Measurements from ENCODE around the gene MPND.

The MPND gene

DNA sequence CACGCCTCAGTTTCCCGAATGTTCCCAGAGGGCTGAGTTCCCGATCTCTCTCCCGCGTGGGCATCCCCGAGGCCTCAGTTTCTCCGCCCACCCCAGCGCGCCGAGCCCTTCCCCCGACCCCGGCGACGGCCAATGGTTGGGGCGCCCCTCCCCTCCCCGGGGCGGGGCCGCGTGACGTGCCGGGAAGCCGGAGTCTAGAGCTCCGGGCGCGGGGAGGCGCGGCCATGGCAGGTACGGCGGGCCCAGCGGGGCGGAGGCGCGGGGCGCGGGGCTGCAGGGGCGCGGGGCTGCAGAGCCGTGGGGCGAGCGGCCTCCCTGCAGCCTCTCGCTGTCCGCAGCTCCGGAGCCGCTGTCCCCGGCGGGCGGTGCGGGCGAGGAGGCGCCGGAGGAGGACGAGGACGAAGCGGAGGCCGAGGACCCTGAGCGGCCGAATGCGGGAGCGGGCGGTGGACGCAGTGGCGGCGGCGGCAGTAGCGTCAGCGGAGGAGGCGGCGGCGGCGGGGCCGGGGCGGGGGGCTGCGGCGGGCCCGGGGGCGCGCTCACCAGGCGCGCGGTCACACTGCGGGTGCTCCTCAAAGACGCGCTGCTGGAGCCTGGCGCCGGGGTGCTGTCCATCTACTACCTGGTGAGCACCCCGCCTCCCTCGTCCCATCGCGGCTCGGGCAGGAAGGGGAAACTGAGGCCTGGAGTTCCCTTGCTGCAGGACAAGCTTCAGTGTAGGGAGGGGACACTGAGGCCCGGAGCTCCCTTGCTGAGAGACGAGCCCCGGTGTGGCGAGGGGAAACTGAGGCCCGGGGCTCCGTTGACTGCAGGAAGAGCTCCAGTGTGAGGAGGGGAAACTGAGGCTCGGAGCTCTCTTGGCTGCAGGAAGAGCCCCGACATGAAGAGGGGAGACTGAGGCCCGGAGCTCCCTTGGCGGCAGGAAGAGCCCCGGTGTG, at the start of gene MPND:
Gene MPND, plus strand, starts transcription at position 193 of the 938 bp plus-strand sequence. Its CDS starts 32 bp downstream, at position 225.
- FAIRE-seq (no peak), DNase-seq (ENCODE audit: insufficient read length, low spot score) (no peak)
- TF ChIP-seq, protein P1, sequence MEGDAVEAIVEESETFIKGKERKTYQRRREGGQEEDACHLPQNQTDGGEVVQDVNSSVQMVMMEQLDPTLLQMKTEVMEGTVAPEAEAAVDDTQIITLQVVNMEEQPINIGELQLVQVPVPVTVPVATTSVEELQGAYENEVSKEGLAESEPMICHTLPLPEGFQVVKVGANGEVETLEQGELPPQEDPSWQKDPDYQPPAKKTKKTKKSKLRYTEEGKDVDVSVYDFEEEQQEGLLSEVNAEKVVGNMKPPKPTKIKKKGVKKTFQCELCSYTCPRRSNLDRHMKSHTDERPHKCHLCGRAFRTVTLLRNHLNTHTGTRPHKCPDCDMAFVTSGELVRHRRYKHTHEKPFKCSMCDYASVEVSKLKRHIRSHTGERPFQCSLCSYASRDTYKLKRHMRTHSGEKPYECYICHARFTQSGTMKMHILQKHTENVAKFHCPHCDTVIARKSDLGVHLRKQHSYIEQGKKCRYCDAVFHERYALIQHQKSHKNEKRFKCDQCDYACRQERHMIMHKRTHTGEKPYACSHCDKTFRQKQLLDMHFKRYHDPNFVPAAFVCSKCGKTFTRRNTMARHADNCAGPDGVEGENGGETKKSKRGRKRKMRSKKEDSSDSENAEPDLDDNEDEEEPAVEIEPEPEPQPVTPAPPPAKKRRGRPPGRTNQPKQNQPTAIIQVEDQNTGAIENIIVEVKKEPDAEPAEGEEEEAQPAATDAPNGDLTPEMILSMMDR (IDR thresholded peaks at IDR 0.05; ENCODE audit: insufficient read depth, missing control alignments): no peak

- TF ChIP-seq, protein P1 (IDR thresholded peaks at IDR 0.05; ENCODE audit: insufficient read depth, missing control alignments): no peak
- no peak for FAIRE-seq
- no peak for DNase-seq (ENCODE audit: insufficient read length, low spot score)
These were observed 49.0 kb upstream of the MPND start for GRCh38 chr19:4294389-4294788.

GRCh38 chr19:4295972-4296771, 47.2 kb upstream of the MPND start:
- DNase-seq (ENCODE audit: insufficient read length, low spot score): no peak
- TF ChIP-seq, protein P1 (IDR thresholded peaks at IDR 0.05; ENCODE audit: insufficient read depth, missing control alignments): no peak
- no peak for FAIRE-seq

- FAIRE-seq (no peak), DNase-seq (ENCODE audit: insufficient read length, low spot score) (no peak)
These were observed 45.2 kb upstream of the MPND start for GRCh38 chr19:4297901-4298809.

GRCh38 chr19:4298810-4299550, 44.4 kb upstream of the MPND start:
- TF ChIP-seq, protein P1 (IDR thresholded peaks at IDR 0.05; ENCODE audit: insufficient read depth, missing control alignments): no peak
- FAIRE-seq (no peak), DNase-seq (ENCODE audit: insufficient read length, low spot score) (no peak)

More at GRCh38 chr19:4297901-4298809, 45.2 kb upstream of the MPND start:
- TF ChIP-seq, protein P1 (IDR thresholded peaks at IDR 0.05; ENCODE audit: insufficient read depth, missing control alignments): no peak

DNA sequence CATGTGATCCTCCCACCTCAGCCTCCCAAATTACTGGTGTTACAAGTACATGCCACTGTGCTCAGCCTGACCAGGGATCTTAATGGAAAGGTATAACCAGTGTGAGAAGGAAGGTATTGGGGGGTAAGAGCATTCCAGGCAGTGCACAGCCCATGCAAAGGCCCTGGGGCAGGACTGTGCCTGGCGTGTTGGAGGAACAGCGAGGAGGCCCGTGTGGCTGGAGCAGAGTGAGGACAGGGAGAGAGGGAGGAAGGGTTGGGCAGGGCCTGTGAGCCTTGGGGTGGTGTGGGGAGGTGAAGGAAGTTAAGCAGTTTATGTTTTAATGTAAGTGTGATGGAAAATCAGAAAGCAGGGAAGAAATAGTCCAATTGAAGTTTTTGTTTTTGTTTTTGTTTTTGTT, 42.8 kb upstream of the MPND start:
- FAIRE-seq (no peak), DNase-seq (ENCODE audit: insufficient read length, low spot score) (no peak)
- TF ChIP-seq, protein P1 (IDR thresholded peaks at IDR 0.05; ENCODE audit: insufficient read depth, missing control alignments): no peak

Data from D721Med (cell line).